KOPT-K1 (cell line): ENCODE data around the gene NCOA6.

Experiments
- H3K27ac ChIP-seq: fragments of 200-600 bp; sonication (generic); 2 replicates; pipeline ENCODE4 v1.5.1; 2016; ENCODE audit warnings: antibody characterized with exemption, mild to moderate bottlenecking, low read depth, low read length; ENCODE audit not compliant: poor library complexity, severe bottlenecking
- H3K36me3 ChIP-seq: fragments of 200-600 bp; sonication (generic); 2 replicates; pipeline ENCODE4 v1.5.1; 2017; ENCODE audit warnings: antibody characterized with exemption, mild to moderate bottlenecking, low read length, moderate library complexity; ENCODE audit not compliant: insufficient read depth
- H3K9me3 ChIP-seq: fragments of 200-600 bp; sonication (generic); 2 replicates; pipeline ENCODE4 v1.5.1; 2017; ENCODE audit warnings: antibody characterized with exemption, low read length, mild to moderate bottlenecking; ENCODE audit not compliant: insufficient read depth, poor library complexity, severe bottlenecking

NCOA6 gene

DNA sequence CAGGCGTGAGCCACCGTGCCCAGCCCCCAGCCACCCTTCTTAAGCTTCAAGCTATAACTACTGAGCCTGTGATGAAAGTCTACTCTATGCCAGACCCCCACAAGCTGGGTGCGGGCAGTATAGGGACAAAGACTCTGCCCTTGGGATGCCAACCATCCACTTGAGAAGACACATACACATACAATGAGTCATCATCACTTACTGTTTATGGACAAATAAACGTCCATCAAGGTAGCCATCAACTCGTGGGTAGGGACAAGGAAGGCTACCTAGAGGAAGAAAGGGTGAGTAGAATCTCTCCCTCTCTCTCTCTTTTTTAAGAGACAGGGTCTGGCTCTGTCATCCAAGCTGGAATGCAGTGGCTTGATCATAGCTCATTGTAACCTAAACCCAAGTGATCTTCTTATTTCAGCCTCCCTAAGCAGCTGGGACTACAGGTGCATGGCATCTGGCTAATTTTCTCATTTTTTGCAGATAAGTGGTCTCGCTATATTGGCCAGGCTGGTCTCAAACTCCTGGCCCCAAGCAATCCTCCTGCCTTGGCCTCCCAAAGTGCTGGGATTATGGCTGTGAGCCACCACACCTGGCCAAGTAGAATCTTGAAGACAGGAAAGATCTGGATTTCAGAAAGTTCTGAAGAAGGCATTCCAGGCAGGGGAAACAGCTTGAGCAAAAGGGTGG, 123.9 kb downstream of the NCOA6 start:
- H3K27ac ChIP-seq = no peak overlapping the region
- H3K36me3 ChIP-seq = no peaks in the 10 kb centered on the region
- H3K9me3 ChIP-seq = no peaks in the 10 kb centered on the region

DNA sequence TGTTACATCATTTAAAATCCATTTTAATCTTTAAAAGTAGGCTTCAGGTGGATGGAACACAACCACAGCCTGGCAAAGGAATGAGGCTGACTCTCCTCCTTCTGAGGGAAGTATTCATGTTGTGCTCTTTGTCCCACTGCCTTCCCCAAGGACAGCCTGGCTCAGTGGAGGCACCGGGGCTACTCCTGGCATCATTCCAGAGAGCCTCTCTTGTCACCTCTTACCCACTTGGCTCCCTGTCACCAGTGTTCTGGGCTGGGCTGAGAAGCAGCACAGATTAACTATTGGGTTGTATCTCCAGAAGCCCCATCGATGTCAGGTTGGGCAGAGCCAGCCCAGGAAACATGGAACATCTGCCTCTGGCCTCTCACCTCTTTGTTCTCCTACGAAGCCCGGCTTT, 132.0 kb downstream of the NCOA6 start:
- H3K9me3 ChIP-seq = no peaks in the 10 kb centered on the region
- no peaks in the 10 kb centered on the region for H3K36me3 ChIP-seq
- no peak overlapping the region for H3K27ac ChIP-seq

- Histone ChIP-seq H3K27ac (no peak overlapping the region), H3K9me3 (no peaks in the 10 kb centered on the region), H3K36me3 (no peaks in the 10 kb centered on the region)
Observed at GRCh38 chr20:34691838-34692237, 133.6 kb downstream of the NCOA6 start.

DNA sequence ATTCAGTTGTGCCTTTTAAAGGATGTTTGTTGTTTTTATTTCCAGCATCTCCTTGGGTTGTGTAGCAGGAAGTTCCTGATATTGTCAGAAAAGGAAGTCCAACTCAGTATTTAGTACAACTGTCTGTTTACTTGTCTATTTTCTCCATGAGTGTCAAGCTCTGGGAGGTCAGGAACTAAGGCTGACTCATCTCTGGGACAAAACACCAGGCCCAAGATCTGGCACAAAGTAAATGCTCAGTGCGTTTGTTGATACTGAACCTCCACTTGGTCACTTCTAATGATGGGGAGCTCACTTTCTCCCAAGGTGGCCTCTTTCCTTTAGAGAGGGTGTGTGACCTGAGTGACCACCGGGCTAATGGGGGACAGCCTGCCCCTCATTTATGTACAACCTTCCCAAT, 136.0 kb downstream of the NCOA6 start:
- Histone ChIP-seq H3K27ac (no peak overlapping the region), H3K9me3 (no peaks in the 10 kb centered on the region), H3K36me3 (no peaks in the 10 kb centered on the region)

- H3K36me3 ChIP-seq = no peaks in the 10 kb centered on the region
- H3K9me3 ChIP-seq = no peaks in the 10 kb centered on the region
- H3K27ac ChIP-seq = no peak overlapping the region
Observed at GRCh38 chr20:34683667-34684066, 141.8 kb downstream of the NCOA6 start.

DNA sequence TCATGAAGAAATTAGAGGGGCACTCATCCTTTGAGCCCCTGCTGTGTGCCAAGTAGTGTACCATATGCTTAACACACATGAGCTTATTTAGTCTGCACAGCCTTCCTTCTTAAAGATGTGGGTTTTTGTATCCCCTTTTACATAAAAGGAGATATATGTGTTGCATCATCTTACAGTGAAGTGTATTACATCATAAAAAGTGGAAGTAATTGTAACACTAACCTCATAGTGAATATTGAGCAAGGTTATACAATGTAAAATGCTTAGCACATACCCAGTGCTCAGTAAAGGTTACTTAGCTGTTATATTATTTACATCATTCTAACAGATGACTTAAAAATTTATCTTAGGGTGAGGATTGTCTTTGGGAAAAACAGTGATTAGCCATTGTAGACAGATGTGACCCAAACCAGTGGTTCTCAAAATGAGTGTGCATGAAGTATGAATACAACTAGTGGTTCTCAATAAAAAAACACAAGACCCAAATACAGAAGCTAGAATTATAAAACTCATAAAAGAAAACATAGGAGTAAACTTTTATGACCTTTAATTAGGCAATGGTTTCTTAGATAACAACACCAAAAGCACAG, 144.8 kb downstream of the NCOA6 start:
- Histone ChIP-seq H3K36me3 (no peaks in the 10 kb centered on the region), H3K9me3 (no peaks in the 10 kb centered on the region), H3K27ac (no peak overlapping the region)

DNA sequence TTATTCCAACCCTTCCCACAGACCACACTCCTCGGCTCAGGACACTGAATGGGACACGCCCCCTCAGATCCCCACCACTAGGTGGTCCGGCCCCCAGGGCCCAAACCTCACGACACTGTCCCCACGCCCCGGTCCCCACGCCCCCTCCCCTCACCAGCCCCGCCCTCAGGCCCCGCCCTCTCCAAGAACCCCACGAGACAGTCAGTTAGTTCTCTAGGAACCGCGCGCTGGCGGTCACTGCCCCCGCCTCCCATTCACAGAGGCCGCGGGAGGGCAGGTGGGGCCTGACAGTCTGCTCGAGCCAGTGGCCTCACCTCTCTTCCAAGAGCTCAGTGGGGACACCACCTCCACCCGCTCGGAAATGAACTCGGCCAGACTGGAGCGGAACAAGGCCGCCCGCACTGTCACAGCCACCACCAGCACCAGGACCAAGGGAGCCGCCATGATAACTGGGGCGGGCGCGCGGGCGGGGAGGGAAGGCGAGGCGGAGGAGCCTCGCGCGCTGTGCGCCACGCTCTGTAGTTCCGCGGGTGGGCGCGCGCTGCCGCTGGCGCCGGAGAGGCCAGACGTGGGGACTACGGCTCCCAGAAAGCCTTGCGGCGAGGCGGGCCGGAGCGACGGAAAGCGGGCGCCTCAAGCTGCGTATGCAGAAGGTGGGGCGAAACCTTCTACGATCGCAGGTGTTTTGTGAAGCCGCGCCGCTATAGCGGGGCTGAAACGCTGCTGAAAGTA, 148.6 kb downstream of the NCOA6 start, which contains the start of gene PIGU:
TSS of gene PIGU (minus strand) at position 451 of the 732 bp plus-strand sequence. CDS start at position 444, 7 bp downstream.
- H3K27ac ChIP-seq = peak within 1 kb of the TSS; percentile 86
- H3K36me3 ChIP-seq = no peaks in the 10 kb centered on the region
- no peaks in the 10 kb centered on the region for H3K9me3 ChIP-seq

GRCh38 chr20:34675993-34676641, 149.3 kb downstream of the NCOA6 start:
- Histone ChIP-seq H3K27ac (peak overlapping the region; percentile 86), H3K36me3 (no peaks in the 10 kb centered on the region), H3K9me3 (no peaks in the 10 kb centered on the region)

- H3K27ac ChIP-seq = no peak overlapping the region
- H3K36me3 ChIP-seq = no peaks in the 10 kb centered on the region
- H3K9me3 ChIP-seq = no peaks in the 10 kb centered on the region
Observed at GRCh38 chr20:34675561-34675960, 149.9 kb downstream of the NCOA6 start.

- Histone ChIP-seq H3K36me3 (no peaks in the 10 kb centered on the region), H3K9me3 (peaks cover 4% of the 10 kb centered on the region), H3K27ac (no peak overlapping the region)
Observed at GRCh38 chr20:34673412-34673811, 152.0 kb downstream of the NCOA6 start.

DNA sequence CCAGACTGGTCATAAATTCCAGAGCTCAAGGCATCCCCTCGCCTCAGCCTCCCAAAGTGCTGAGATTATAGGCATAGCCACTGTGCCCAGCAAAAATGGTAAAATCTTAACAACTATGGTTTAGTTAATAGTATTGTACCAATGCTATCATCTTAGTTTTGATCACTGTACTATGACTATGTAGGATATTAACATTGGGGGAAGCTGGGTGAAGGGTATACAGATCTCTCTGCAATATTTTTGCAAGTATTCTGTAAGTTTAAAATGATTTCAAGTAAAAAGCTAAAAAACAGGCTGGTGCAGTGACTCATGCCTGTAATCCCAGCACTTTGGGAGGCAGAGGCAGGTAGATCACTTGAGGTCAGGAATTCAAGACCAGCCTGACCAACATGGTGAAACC, 156.4 kb downstream of the NCOA6 start:
- Histone ChIP-seq H3K27ac (no peak overlapping the region), H3K9me3 (peaks cover 4% of the 10 kb centered on the region), H3K36me3 (no peaks in the 10 kb centered on the region)
